WTC11 (cell line): ENCODE data around the gene EML4. TPM values are rescaled to one million over a fixed set of nuclear protein-coding genes. Genes with fewer than 3 reads are reported as not detected.

Source experiments
- ATAC-seq: fragments of 200-7000 bp; cut with Tn5 transposase; 2 replicates; pipeline ENCODE4 v1.10.0; 2021; ENCODE audit warnings: mild to moderate bottlenecking, moderate library complexity
- CTCF ChIA-PET: fragments of 300-600 bp; sonication (Branson Sonifier 250); formaldehyde crosslinking; loops from one replicate; lab custom pipeline; 2021; ENCODE audit warnings: antibody characterized with exemption; lab: Charles Lee
- POLR2A ChIA-PET: fragments of 350-600 bp; sonication (Branson Sonifier 250); formaldehyde crosslinking; loops from one replicate; lab custom pipeline; 2021; ENCODE audit warnings: antibody characterized with exemption; lab: Charles Lee
- DNase-seq: peaks from one replicate; pipeline ENCODE4 v3.0.0; 2021; ENCODE audit warnings: low spot score
- H3K27ac Mint-ChIP-seq: 2 replicates; pipeline ENCODE4 v1.8.0; 2021; ENCODE audit warnings: mixed read lengths
- H3K27me3 Mint-ChIP-seq: 2 replicates; pipeline ENCODE4 v1.8.0; 2021; ENCODE audit warnings: low read depth, mild to moderate bottlenecking, moderate library complexity, mixed read lengths
- H3K36me3 Mint-ChIP-seq: 2 replicates; pipeline ENCODE4 v1.8.0; 2021; ENCODE audit warnings: mixed read lengths
- H3K4me1 Mint-ChIP-seq: 2 replicates; pipeline ENCODE4 v1.8.0; 2022; ENCODE audit warnings: mixed read lengths
- H3K4me3 Mint-ChIP-seq: 2 replicates; pipeline ENCODE4 v1.8.0; 2021; ENCODE audit warnings: mild to moderate bottlenecking, moderate library complexity, mixed read lengths
- H3K9me3 Mint-ChIP-seq: 2 replicates; pipeline ENCODE4 v1.8.0; 2021; ENCODE audit warnings: mixed read lengths
- CREB1 ChIP-seq: sonication (generic); formaldehyde crosslinking; IDR thresholded peaks from 2 replicates; pipeline ENCODE4 v1.8.0; 2023; ENCODE audit warnings: mild to moderate bottlenecking, missing genetic modification reagents
- CREM ChIP-seq: sonication (generic); formaldehyde crosslinking; IDR thresholded peaks from 2 replicates; pipeline ENCODE4 v1.8.1; 2022; ENCODE audit warnings: mild to moderate bottlenecking, missing genetic modification reagents, moderate library complexity
- EMX1 ChIP-seq: fragments of 250-450 bp; sonication (Bioruptor Pico); IDR thresholded peaks from 2 replicates; pipeline ENCODE4 v1.8.0; 2021; ENCODE audit warnings: mild to moderate bottlenecking
- GABPB1 ChIP-seq: sonication (generic); formaldehyde crosslinking; IDR thresholded peaks from 2 replicates; pipeline ENCODE4 v1.8.1; 2023; ENCODE audit warnings: mild to moderate bottlenecking, missing genetic modification reagents
- GTF2I ChIP-seq: fragments of 250-450 bp; sonication (Bioruptor Pico); conservative IDR thresholded peaks from 2 replicates; pipeline ENCODE4 v1.4.0; 2021; ENCODE audit warnings: mild to moderate bottlenecking
- JAZF1 ChIP-seq: fragments of 250-450 bp; sonication (Bioruptor Pico); IDR thresholded peaks from 2 replicates; pipeline ENCODE4 v1.9.0; 2021; ENCODE audit warnings: moderate library complexity, mild to moderate bottlenecking, inconsistent platforms
- KAT7 ChIP-seq: sonication (generic); formaldehyde crosslinking; IDR thresholded peaks from 2 replicates; pipeline ENCODE4 v1.8.1; 2023; ENCODE audit warnings: missing genetic modification reagents, mild to moderate bottlenecking, borderline replicate concordance
- NFATC4 ChIP-seq: fragments of 250-450 bp; sonication (Bioruptor Pico); IDR thresholded peaks from 2 replicates; pipeline ENCODE4 v1.9.0; 2021; ENCODE audit warnings: mild to moderate bottlenecking
- SP1 ChIP-seq: sonication (generic); formaldehyde crosslinking; conservative IDR thresholded peaks from 2 replicates; pipeline ENCODE4 v1.8.1; 2022; ENCODE audit warnings: missing genetic modification reagents
- TP53 ChIP-seq: sonication (generic); formaldehyde crosslinking; IDR thresholded peaks from 2 replicates; pipeline ENCODE4 v1.8.1; 2023; ENCODE audit warnings: mild to moderate bottlenecking, missing genetic modification reagents
- ZNF138 ChIP-seq: sonication (generic); formaldehyde crosslinking; conservative IDR thresholded peaks from 2 replicates; pipeline ENCODE4 v1.8.1; 2022; ENCODE audit warnings: mild to moderate bottlenecking, moderate library complexity, missing genetic modification reagents
- ZNF219 ChIP-seq: sonication (generic); formaldehyde crosslinking; IDR thresholded peaks from 2 replicates; pipeline ENCODE4 v1.8.0; 2023; ENCODE audit warnings: missing genetic modification reagents, mild to moderate bottlenecking, borderline replicate concordance
- ZNF263 ChIP-seq: sonication (generic); formaldehyde crosslinking; IDR thresholded peaks from 2 replicates; pipeline ENCODE4 v1.8.1; 2022; ENCODE audit warnings: low read depth, mild to moderate bottlenecking, moderate library complexity, missing genetic modification reagents
- ZNF416 ChIP-seq: fragments of 250-450 bp; sonication (Bioruptor Pico); IDR thresholded peaks from 2 replicates; pipeline ENCODE4 v1.9.0; 2021; ENCODE audit warnings: mild to moderate bottlenecking, inconsistent platforms
- total RNA-seq: library from RNA; stranded (reverse); gene quantifications from 3 replicates; pipeline ENCODE4 v1.2.3, GENCODE V29; 2021
- TF ChIP-seq, protein P1 (sequence below): sonication (generic); formaldehyde crosslinking; IDR thresholded peaks from 2 replicates; pipeline ENCODE4 v1.8.1; 2022; ENCODE audit warnings: missing genetic modification reagents, borderline replicate concordance
- TF ChIP-seq, protein P2 (sequence below): sonication (generic); formaldehyde crosslinking; IDR thresholded peaks from 2 replicates; pipeline ENCODE4 v1.8.1; 2023; ENCODE audit warnings: mild to moderate bottlenecking, missing genetic modification reagents
- TF ChIP-seq, protein P3 (sequence below): sonication (generic); formaldehyde crosslinking; IDR thresholded peaks from 2 replicates; pipeline ENCODE4 v1.8.0; 2023; ENCODE audit warnings: missing genetic modification reagents
- TF ChIP-seq, protein P4 (sequence below): sonication (generic); formaldehyde crosslinking; IDR thresholded peaks from 2 replicates; pipeline ENCODE4 v1.8.1; 2022; ENCODE audit warnings: mild to moderate bottlenecking, missing genetic modification reagents, moderate library complexity, borderline replicate concordance
- TF ChIP-seq, protein P5 (sequence below): sonication (generic); formaldehyde crosslinking; IDR thresholded peaks from 2 replicates; pipeline ENCODE4 v1.8.1; 2022; ENCODE audit warnings: mild to moderate bottlenecking, moderate library complexity, missing genetic modification reagents
- TF ChIP-seq, protein P6 (sequence below): fragments of 250-450 bp; sonication (Bioruptor Pico); IDR thresholded peaks from 2 replicates; pipeline ENCODE4 v1.8.0; 2021; ENCODE audit warnings: mild to moderate bottlenecking
- TF ChIP-seq, protein P7 (sequence below): sonication (generic); formaldehyde crosslinking; IDR thresholded peaks from 2 replicates; pipeline ENCODE4 v1.8.1; 2022; ENCODE audit warnings: low read depth, missing genetic modification reagents, borderline replicate concordance
- TF ChIP-seq, protein P8 (sequence below): sonication (generic); formaldehyde crosslinking; IDR thresholded peaks from 2 replicates; pipeline ENCODE4 v1.8.1; 2023; ENCODE audit warnings: mild to moderate bottlenecking, missing genetic modification reagents, moderate library complexity
- TF ChIP-seq, protein P9 (sequence below): sonication (generic); formaldehyde crosslinking; IDR thresholded peaks from 2 replicates; pipeline ENCODE4 v1.8.0; 2022; ENCODE audit warnings: missing genetic modification reagents

EML4 gene
- total RNA-seq, 1 experiment from 2014 or later, result 89.9 TPM

DNA sequence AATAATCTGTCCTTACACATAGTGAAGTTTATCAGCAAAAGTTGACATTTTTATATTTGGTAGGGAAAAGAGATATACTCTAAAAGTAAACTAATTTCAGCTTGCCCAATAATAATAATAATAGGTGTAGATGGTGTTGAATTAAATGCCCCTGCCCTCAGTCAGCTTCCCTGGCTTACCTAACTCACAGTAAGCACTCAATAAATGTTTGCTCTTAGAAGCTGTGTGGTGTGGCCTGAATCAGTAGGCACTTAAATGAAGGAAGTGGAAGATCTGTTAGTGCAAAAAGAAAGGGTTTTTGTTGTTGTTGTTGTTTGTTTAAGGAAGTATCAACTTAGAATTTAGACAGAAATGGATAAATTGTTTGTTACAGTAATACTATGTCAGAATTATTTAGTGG is 36.2 kb downstream of the EML4 start:
- ATAC-seq (no peak), DNase-seq (no peak)
- POLR2A ChIA-PET, result no interaction called here
- Mint-ChIP-seq H3K27me3 (no peaks in the 10 kb centered on the region), H3K4me1 (peaks cover 5% of the 10 kb centered on the region), H3K9me3 (no peaks in the 10 kb centered on the region), H3K27ac (peak overlapping the region; percentile 14; the same call in 1 of the 2 replicates), H3K36me3 (no peaks in the 10 kb centered on the region), H3K4me3 (no peak overlapping the region)
- TF ChIP-seq, protein P1, sequence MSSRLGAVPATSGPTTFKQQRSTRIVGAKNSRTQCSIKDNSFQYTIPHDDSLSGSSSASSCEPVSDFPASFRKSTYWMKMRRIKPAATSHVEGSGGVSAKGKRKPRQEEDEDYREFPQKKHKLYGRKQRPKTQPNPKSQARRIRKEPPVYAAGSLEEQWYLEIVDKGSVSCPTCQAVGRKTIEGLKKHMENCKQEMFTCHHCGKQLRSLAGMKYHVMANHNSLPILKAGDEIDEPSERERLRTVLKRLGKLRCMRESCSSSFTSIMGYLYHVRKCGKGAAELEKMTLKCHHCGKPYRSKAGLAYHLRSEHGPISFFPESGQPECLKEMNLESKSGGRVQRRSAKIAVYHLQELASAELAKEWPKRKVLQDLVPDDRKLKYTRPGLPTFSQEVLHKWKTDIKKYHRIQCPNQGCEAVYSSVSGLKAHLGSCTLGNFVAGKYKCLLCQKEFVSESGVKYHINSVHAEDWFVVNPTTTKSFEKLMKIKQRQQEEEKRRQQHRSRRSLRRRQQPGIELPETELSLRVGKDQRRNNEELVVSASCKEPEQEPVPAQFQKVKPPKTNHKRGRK (CRISPR knock-in tag), result no peak
- TF ChIP-seq ZNF138 (CRISPR knock-in tag), result no peak
- TF ChIP-seq, protein P2, sequence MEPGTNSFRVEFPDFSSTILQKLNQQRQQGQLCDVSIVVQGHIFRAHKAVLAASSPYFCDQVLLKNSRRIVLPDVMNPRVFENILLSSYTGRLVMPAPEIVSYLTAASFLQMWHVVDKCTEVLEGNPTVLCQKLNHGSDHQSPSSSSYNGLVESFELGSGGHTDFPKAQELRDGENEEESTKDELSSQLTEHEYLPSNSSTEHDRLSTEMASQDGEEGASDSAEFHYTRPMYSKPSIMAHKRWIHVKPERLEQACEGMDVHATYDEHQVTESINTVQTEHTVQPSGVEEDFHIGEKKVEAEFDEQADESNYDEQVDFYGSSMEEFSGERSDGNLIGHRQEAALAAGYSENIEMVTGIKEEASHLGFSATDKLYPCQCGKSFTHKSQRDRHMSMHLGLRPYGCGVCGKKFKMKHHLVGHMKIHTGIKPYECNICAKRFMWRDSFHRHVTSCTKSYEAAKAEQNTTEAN (CRISPR knock-in tag), result no peak
- TF ChIP-seq, protein P3, sequence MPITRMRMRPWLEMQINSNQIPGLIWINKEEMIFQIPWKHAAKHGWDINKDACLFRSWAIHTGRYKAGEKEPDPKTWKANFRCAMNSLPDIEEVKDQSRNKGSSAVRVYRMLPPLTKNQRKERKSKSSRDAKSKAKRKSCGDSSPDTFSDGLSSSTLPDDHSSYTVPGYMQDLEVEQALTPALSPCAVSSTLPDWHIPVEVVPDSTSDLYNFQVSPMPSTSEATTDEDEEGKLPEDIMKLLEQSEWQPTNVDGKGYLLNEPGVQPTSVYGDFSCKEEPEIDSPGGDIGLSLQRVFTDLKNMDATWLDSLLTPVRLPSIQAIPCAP, result no peak
- TF ChIP-seq CREM (CRISPR knock-in tag), result no peak
- no peak for TF ChIP-seq SP1 (CRISPR knock-in tag)
- TF ChIP-seq JAZF1, result no peak
- TF ChIP-seq, protein P4, sequence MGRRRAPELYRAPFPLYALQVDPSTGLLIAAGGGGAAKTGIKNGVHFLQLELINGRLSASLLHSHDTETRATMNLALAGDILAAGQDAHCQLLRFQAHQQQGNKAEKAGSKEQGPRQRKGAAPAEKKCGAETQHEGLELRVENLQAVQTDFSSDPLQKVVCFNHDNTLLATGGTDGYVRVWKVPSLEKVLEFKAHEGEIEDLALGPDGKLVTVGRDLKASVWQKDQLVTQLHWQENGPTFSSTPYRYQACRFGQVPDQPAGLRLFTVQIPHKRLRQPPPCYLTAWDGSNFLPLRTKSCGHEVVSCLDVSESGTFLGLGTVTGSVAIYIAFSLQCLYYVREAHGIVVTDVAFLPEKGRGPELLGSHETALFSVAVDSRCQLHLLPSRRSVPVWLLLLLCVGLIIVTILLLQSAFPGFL (CRISPR knock-in tag), result no peak
- TF ChIP-seq CREB1 (CRISPR knock-in tag), result no peak
- TF ChIP-seq, protein P5, sequence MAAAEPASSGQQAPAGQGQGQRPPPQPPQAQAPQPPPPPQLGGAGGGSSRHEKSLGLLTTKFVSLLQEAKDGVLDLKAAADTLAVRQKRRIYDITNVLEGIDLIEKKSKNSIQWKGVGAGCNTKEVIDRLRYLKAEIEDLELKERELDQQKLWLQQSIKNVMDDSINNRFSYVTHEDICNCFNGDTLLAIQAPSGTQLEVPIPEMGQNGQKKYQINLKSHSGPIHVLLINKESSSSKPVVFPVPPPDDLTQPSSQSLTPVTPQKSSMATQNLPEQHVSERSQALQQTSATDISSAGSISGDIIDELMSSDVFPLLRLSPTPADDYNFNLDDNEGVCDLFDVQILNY (CRISPR knock-in tag), result no peak
- no peak for TF ChIP-seq EMX1
- TF ChIP-seq TP53 (CRISPR knock-in tag), result no peak
- no peak for TF ChIP-seq GABPB1
- TF ChIP-seq ZNF219 (CRISPR knock-in tag), result no peak
- TF ChIP-seq, protein P6, sequence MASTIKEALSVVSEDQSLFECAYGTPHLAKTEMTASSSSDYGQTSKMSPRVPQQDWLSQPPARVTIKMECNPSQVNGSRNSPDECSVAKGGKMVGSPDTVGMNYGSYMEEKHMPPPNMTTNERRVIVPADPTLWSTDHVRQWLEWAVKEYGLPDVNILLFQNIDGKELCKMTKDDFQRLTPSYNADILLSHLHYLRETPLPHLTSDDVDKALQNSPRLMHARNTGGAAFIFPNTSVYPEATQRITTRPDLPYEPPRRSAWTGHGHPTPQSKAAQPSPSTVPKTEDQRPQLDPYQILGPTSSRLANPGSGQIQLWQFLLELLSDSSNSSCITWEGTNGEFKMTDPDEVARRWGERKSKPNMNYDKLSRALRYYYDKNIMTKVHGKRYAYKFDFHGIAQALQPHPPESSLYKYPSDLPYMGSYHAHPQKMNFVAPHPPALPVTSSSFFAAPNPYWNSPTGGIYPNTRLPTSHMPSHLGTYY, result no peak
- CTCF ChIA-PET, result no interaction called here

DNA sequence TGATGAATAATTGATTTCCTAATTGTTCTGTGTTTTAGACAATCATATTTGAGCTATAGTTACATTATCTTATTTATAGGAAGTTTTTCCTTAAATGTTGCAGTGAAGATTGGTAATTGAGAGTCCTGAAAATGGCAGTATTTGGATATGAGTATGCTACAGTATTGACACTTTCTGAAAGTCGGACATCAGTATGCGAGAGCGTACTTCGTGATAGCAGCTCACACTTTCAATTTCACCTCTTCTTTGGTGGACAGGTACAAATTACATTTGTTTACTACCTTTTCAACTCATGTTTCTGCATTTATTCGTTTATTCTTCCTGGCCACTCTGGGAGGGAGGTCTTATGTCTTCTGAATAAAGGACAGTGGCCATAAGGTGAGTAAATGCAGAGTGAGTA is 38.7 kb downstream of the EML4 start:
- H3K27me3 Mint-ChIP-seq, result no peaks in the 10 kb centered on the region
- H3K36me3 Mint-ChIP-seq, result no peaks in the 10 kb centered on the region
- no peak overlapping the region for H3K4me3 Mint-ChIP-seq
- peaks cover 11% of the 10 kb centered on the region for H3K4me1 Mint-ChIP-seq
- no peaks in the 10 kb centered on the region for H3K9me3 Mint-ChIP-seq
- ATAC-seq (no peak), DNase-seq (no peak)
- ChIA-PET CTCF (no interaction called here), POLR2A (no interaction called here)
- no peak overlapping the region for H3K27ac Mint-ChIP-seq
- TF ChIP-seq, protein P7, sequence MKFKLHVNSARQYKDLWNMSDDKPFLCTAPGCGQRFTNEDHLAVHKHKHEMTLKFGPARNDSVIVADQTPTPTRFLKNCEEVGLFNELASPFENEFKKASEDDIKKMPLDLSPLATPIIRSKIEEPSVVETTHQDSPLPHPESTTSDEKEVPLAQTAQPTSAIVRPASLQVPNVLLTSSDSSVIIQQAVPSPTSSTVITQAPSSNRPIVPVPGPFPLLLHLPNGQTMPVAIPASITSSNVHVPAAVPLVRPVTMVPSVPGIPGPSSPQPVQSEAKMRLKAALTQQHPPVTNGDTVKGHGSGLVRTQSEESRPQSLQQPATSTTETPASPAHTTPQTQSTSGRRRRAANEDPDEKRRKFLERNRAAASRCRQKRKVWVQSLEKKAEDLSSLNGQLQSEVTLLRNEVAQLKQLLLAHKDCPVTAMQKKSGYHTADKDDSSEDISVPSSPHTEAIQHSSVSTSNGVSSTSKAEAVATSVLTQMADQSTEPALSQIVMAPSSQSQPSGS (CRISPR knock-in tag), result no peak
- TF ChIP-seq ZNF263 (CRISPR knock-in tag) (no peak), SP1 (CRISPR knock-in tag) (no peak), ZNF416 (CRISPR knock-in tag) (no peak), KAT7 (no peak), GTF2I (no peak), NFATC4 (no peak)
- TF ChIP-seq, protein P8, sequence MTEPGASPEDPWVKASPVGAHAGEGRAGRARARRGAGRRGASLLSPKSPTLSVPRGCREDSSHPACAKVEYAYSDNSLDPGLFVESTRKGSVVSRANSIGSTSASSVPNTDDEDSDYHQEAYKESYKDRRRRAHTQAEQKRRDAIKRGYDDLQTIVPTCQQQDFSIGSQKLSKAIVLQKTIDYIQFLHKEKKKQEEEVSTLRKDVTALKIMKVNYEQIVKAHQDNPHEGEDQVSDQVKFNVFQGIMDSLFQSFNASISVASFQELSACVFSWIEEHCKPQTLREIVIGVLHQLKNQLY (CRISPR knock-in tag), result no peak
- TF ChIP-seq, protein P9, sequence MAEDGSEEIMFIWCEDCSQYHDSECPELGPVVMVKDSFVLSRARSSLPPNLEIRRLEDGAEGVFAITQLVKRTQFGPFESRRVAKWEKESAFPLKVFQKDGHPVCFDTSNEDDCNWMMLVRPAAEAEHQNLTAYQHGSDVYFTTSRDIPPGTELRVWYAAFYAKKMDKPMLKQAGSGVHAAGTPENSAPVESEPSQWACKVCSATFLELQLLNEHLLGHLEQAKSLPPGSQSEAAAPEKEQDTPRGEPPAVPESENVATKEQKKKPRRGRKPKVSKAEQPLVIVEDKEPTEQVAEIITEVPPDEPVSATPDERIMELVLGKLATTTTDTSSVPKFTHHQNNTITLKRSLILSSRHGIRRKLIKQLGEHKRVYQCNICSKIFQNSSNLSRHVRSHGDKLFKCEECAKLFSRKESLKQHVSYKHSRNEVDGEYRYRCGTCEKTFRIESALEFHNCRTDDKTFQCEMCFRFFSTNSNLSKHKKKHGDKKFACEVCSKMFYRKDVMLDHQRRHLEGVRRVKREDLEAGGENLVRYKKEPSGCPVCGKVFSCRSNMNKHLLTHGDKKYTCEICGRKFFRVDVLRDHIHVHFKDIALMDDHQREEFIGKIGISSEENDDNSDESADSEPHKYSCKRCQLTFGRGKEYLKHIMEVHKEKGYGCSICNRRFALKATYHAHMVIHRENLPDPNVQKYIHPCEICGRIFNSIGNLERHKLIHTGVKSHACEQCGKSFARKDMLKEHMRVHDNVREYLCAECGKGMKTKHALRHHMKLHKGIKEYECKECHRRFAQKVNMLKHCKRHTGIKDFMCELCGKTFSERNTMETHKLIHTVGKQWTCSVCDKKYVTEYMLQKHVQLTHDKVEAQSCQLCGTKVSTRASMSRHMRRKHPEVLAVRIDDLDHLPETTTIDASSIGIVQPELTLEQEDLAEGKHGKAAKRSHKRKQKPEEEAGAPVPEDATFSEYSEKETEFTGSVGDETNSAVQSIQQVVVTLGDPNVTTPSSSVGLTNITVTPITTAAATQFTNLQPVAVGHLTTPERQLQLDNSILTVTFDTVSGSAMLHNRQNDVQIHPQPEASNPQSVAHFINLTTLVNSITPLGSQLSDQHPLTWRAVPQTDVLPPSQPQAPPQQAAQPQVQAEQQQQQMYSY, result no peak
